ENCODE measurements around the gene SMARCD2. TPM values are rescaled to one million over a fixed set of nuclear protein-coding genes. Genes with fewer than 3 reads are reported as not detected.
"Not testable (repeated sequence)": the region's sequence is repeated elsewhere in the genome, so short reads cannot be mapped to it uniquely, and the experiment has no call there.

Gene SMARCD2
- total RNA-seq, 4 donors from 2014 or later, result 111 to 161 (median 133) TPM

DNA sequence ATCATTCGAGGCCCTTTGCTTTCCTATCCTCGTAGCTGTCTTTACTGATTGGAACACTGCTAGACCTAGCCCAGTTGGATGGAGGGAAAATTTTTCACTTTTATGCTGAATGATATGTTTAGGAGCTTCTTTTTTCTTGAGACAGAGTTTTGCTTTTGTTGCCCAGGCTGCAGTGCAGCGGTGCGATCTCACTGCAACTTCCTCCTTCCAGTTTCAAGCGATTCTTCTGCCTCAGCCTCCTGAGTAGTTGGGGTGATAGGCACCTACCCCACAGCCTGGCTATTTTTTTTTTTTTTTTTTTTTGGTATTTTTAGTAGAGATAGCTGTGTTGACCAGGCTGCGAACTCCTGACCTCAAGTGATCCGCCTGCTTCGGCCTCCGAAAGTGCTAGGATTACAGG is 32.5 kb downstream of the SMARCD2 start:
- TF ChIP-seq CTCF (IDR thresholded peaks at IDR 0.05) (no peak), POLR2A (IDR thresholded peaks at IDR 0.05) (no peak)
- Histone ChIP-seq H3K4me3 (no peak overlapping the region), H3K4me1 (no peaks in the 10 kb centered on the region), H3K9me3 (no peaks in the 10 kb centered on the region), H3K36me3 (peaks cover 20 to 100% (median 46%) of the 10 kb centered on the region in 3 donors), H3K27ac (no peak overlapping the region), H3K27me3 (no peaks in the 10 kb centered on the region)
- WGBS, 2 donors, result 83 to 89% methylated on average over 7 to 9 of the region's 9 CpGs
- DNase-seq, result no peak
- intact Hi-C loops (cut with DNase I), result no loop called here

DNA sequence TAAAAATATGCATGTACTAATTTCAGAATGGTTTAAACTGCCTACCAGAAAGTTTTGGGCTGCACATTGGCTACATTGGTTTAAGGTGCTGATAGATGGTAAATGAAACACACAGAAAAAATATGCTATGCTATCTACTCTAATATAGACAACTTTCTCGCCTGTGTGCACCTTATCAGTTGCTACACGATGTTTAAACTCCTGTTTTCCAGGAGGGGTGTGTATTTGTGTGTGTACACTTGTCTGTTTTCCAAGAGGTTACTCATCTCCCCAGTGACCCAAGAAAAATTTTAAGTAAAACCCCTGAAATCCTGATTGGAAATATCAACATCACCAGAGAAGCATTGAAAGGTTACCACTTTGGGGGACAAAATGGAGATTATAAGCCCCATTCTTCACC is 36.9 kb downstream of the SMARCD2 start:
- H3K4me1 ChIP-seq, result no peaks in the 10 kb centered on the region
- intact Hi-C loops (cut with DNase I), result no loop called here
- TF ChIP-seq POLR2A (IDR thresholded peaks at IDR 0.05) (no peak), CTCF (IDR thresholded peaks at IDR 0.05) (no peak)
- H3K27me3 ChIP-seq, result no peaks in the 10 kb centered on the region
- no peak overlapping the region for H3K27ac ChIP-seq
- H3K9me3 ChIP-seq, result no peaks in the 10 kb centered on the region
- 63 to 83% methylated on average over 2 of the region's 2 CpGs for WGBS, 2 donors
- no peak overlapping the region for H3K4me3 ChIP-seq
- no peak for DNase-seq
- peaks cover 12 to 100% (median 34%) of the 10 kb centered on the region in 3 donors for H3K36me3 ChIP-seq

GRCh38 chr17:63804328-63804727 is 38.2 kb downstream of the SMARCD2 start:
- 79 to 89% methylated on average over 1 of the region's 1 CpG for WGBS, 2 donors
- H3K27me3 ChIP-seq, result no peaks in the 10 kb centered on the region
- H3K4me3 ChIP-seq, result no peak overlapping the region
- H3K9me3 ChIP-seq, result no peaks in the 10 kb centered on the region
- intact Hi-C loops (cut with DNase I), result no loop called here
- DNase-seq, result no peak
- TF ChIP-seq CTCF (IDR thresholded peaks at IDR 0.05) (no peak), POLR2A (IDR thresholded peaks at IDR 0.05) (no peak)
- no peaks in the 10 kb centered on the region for H3K4me1 ChIP-seq
- peaks cover 18 to 100% (median 35%) of the 10 kb centered on the region in 3 donors for H3K36me3 ChIP-seq
- H3K27ac ChIP-seq, result no peak overlapping the region

DNA sequence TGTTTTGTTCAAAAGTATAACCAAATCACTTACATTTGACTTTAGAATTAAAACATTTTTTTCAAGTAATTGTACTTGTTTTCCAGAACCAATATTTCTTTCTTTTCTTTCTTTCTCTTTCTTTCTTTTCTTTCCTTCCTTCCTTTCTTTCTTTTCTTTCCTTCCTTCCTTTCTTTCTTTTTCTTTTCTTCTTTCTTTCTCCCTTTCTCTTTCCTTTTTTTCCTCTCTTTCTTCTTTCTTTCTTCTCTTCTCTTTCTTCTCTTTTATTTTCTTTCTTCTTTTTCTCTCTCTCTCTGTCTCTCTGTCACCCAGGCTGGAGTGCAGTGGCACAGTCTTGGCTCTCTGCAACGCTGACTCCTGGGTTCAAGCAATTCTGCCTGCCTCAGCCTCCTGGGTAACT is 41.7 kb downstream of the SMARCD2 start:
- TF ChIP-seq CTCF (IDR thresholded peaks at IDR 0.05), result no peak
- TF ChIP-seq POLR2A (IDR thresholded peaks at IDR 0.05), result no peak
- no peaks in the 10 kb centered on the region for H3K9me3 ChIP-seq
- no peak for DNase-seq
- no peak overlapping the region for H3K4me3 ChIP-seq
- 93 to 100% methylated on average over 1 of the region's 1 CpG for WGBS, 2 donors
- no peaks in the 10 kb centered on the region for H3K4me1 ChIP-seq
- H3K27ac ChIP-seq, result no peak overlapping the region
- H3K27me3 ChIP-seq, result no peaks in the 10 kb centered on the region
- H3K36me3 ChIP-seq, result peaks cover 18 to 100% (median 34%) of the 10 kb centered on the region in 3 donors
- intact Hi-C loops (cut with DNase I), result no loop called here

- Histone ChIP-seq H3K4me3 (no peak overlapping the region), H3K27me3 (no peaks in the 10 kb centered on the region), H3K4me1 (no peaks in the 10 kb centered on the region), H3K36me3 (peaks cover 22 to 100% (median 44%) of the 10 kb centered on the region in 3 donors), H3K27ac (no peak overlapping the region), H3K9me3 (no peaks in the 10 kb centered on the region)
- 94% methylated on average over 3 of the region's 3 CpGs for WGBS, 2 donors
- TF ChIP-seq CTCF (IDR thresholded peaks at IDR 0.05) (no peak), POLR2A (IDR thresholded peaks at IDR 0.05) (no peak)
- no peak for DNase-seq
- intact Hi-C loops (cut with DNase I), result no loop called here
These were observed 43.8 kb downstream of the SMARCD2 start for GRCh38 chr17:63798572-63799106.

GRCh38 chr17:63796375-63796774 is 46.1 kb downstream of the SMARCD2 start:
- 95 to 97% methylated on average over 10 of the region's 10 CpGs for WGBS, 2 donors
- intact Hi-C loops (cut with DNase I); H3K27ac ChIP-seq; H3K4me3 ChIP-seq; H3K27me3 ChIP-seq; H3K9me3 ChIP-seq; DNase-seq: not testable (repeated sequence)
- Histone ChIP-seq H3K36me3 (peaks cover 21 to 100% (median 32%) of the 10 kb centered on the region in 3 donors), H3K4me1 (peaks cover 0 to 14% (median 6%) of the 10 kb centered on the region in 3 donors)
